HG03095 (cell line): Measurements from ENCODE around the gene KCNH1.
"Not testable (repeated sequence)": the region's sequence is repeated elsewhere in the genome, so short reads cannot be mapped to it uniquely, and the experiment has no call there.

Experiments used
- ATAC-seq: cut with Tn5 transposase; IDR thresholded peaks from one replicate; pipeline ENCODE4 v1.9.1; 2021; ENCODE audit warnings: moderate library complexity; ENCODE audit not compliant: unreplicated experiment

The KCNH1 gene

GRCh38 chr1:211099393-211099792 is 34.6 kb downstream of the KCNH1 start:
- no peak for ATAC-seq

- ATAC-seq = no peak
Measured at GRCh38 chr1:211095381-211095780, 38.6 kb downstream of the KCNH1 start.

GRCh38 chr1:211092955-211093354 is 41.0 kb downstream of the KCNH1 start:
- ATAC-seq = no peak

GRCh38 chr1:211091867-211092266 is 42.1 kb downstream of the KCNH1 start:
- ATAC-seq = no peak

- ATAC-seq = no peak
Measured at GRCh38 chr1:211089536-211089935, 44.4 kb downstream of the KCNH1 start.

GRCh38 chr1:211088156-211088555 is 45.8 kb downstream of the KCNH1 start:
- ATAC-seq = no peak

- ATAC-seq = no peak
Measured at GRCh38 chr1:211082824-211083223, 51.1 kb downstream of the KCNH1 start.

- ATAC-seq = not testable (repeated sequence)
Measured at GRCh38 chr1:211081447-211081846, 52.5 kb downstream of the KCNH1 start.

GRCh38 chr1:211068976-211069375 is 65.0 kb downstream of the KCNH1 start:
- no peak for ATAC-seq

GRCh38 chr1:211066781-211067384 is 67.1 kb downstream of the KCNH1 start:
- no peak for ATAC-seq

- ATAC-seq = not testable (repeated sequence)
Measured at GRCh38 chr1:211041838-211042237, 92.1 kb downstream of the KCNH1 start.

GRCh38 chr1:211037095-211037494 is 96.9 kb downstream of the KCNH1 start:
- no peak for ATAC-seq

GRCh38 chr1:211036381-211037060 is 97.4 kb downstream of the KCNH1 start:
- ATAC-seq = no peak

GRCh38 chr1:211035821-211036380 is 98.0 kb downstream of the KCNH1 start:
- ATAC-seq = no peak

- no peak for ATAC-seq
Measured at GRCh38 chr1:211033921-211034525, 99.9 kb downstream of the KCNH1 start.

GRCh38 chr1:211024901-211025300 is 109.0 kb downstream of the KCNH1 start:
- no peak for ATAC-seq

- ATAC-seq = no peak
Measured at GRCh38 chr1:211019266-211019665, 114.7 kb downstream of the KCNH1 start.

GRCh38 chr1:211018690-211019089 is 115.3 kb downstream of the KCNH1 start:
- ATAC-seq = no peak

GRCh38 chr1:211017075-211017718 is 116.8 kb downstream of the KCNH1 start:
- no peak for ATAC-seq

GRCh38 chr1:211014275-211014674 is 119.7 kb downstream of the KCNH1 start:
- no peak for ATAC-seq
